ENCODE data around the gene SNHG17. TPM values are rescaled to one million over a fixed set of nuclear protein-coding genes. Genes with fewer than 3 reads are reported as not detected.
"Not testable (repeated sequence)": the region's sequence is repeated elsewhere in the genome, so short reads cannot be mapped to it uniquely, and the experiment has no call there.

SNHG17 gene
- total and polyA plus RNA-seq, 2 donors (not counting 1 experiment from before 2014, with no cell fraction given) = 49.6 to 78.0 TPM

GRCh38 chr20:38466983-38467382, 31.9 kb upstream of the SNHG17 start:
- H2AFZ ChIP-seq (ENCODE audit: insufficient read depth, low read depth, low read length, poor library complexity, severe bottlenecking) = no peak overlapping the region
- CTCF ChIA-PET = interaction anchor here (2.1 kb wide), 1 partner anchor 32 kb away, joined by 5 read pairs; the partner anchor contains the start of gene SNHG17
- no peaks in the 10 kb centered on the region for H3K27me3 Mint-ChIP-seq
- ATAC-seq (ENCODE audit: low read depth) (no peak), DNase-seq (no peak)
- H3K4me3 ChIP-seq (ENCODE audit: control extremely low read depth in 1 of 5, extremely low read depth in 1 of 5, insufficient read depth in 1 of 5, low read depth in 2 of 5, low read length in 4 of 5) = no peak overlapping the region
- H3K27ac ChIP-seq (ENCODE audit: low read length in 2 of 2) = no peak overlapping the region
- H3K4me2 ChIP-seq (replicated peaks; ENCODE audit: low read depth, low read length, poor library complexity, severe bottlenecking) = no peak overlapping the region
- H3K4me1 Mint-ChIP-seq = peaks cover 4% of the 10 kb centered on the region
- no peaks in the 10 kb centered on the region for H3K79me2 ChIP-seq (ENCODE audit: control insufficient read depth, insufficient read depth, low read length)
- POLR2A ChIA-PET = no interaction called here
- H4K20me1 ChIP-seq (ENCODE audit: control insufficient read depth, insufficient read depth, low read length, poor library complexity, severe bottlenecking) = no peaks in the 10 kb centered on the region
- intact Hi-C loops (cut with micrococcal nuclease) = no loop called here
- no peaks in the 10 kb centered on the region for H3K9me3 ChIP-seq (ENCODE audit: control extremely low read depth in 1 of 3, control insufficient read depth in 2 of 3, insufficient read depth in 1 of 3, low read length in 2 of 3)
- H3K4me3 Mint-ChIP-seq = no peak overlapping the region
- H3K4me1 ChIP-seq (ENCODE audit: control insufficient read depth in 2 of 2, insufficient read depth in 2 of 2, low read length in 2 of 2) = peaks cover 0 to 2% of the 10 kb centered on the region in 2 donors
- no peaks in the 10 kb centered on the region for H3K36me3 ChIP-seq (replicated peaks in 1 of 2; ENCODE audit: control extremely low read depth in 1 of 2, control insufficient read depth in 1 of 2, extremely low read depth in 1 of 2, insufficient read depth in 2 of 2, low read length in 1 of 2)
- H3K27ac Mint-ChIP-seq = no peak overlapping the region
- H3K27me3 ChIP-seq (replicated peaks in 1 of 4; ENCODE audit: control extremely low read depth in 1 of 4, control insufficient read depth in 3 of 4, insufficient read depth in 4 of 4, low read length in 3 of 4) = no peaks in the 10 kb centered on the region
- H3K9me3 Mint-ChIP-seq (ENCODE audit: insufficient read depth) = no peaks in the 10 kb centered on the region
- TF ChIP-seq CTCF (IDR thresholded peaks at IDR 0.05) (no peak), EZH2 (IDR thresholded peaks at IDR 0.05; ENCODE audit: borderline replicate concordance, insufficient read depth, low read depth, low read length, poor library complexity, severe bottlenecking) (no peak)
- 80% methylated on average over 1 of the region's 3 CpGs for WGBS (ENCODE audit: insufficient coverage)
- H3K9ac ChIP-seq (ENCODE audit: low read length) = no peak overlapping the region

GRCh38 chr20:38466171-38466570, 31.0 kb upstream of the SNHG17 start:
- H2AFZ ChIP-seq (ENCODE audit: insufficient read depth, low read depth, low read length, poor library complexity, severe bottlenecking) = no peak overlapping the region
- no peaks in the 10 kb centered on the region for H3K79me2 ChIP-seq (ENCODE audit: control insufficient read depth, insufficient read depth, low read length)
- no peak for TF ChIP-seq CTCF (IDR thresholded peaks at IDR 0.05)
- no peaks in the 10 kb centered on the region for H4K20me1 ChIP-seq (ENCODE audit: control insufficient read depth, insufficient read depth, low read length, poor library complexity, severe bottlenecking)
- DNase-seq = no peak
- WGBS (ENCODE audit: insufficient coverage) = no CpG with 5 or more reads among the region's 2 CpGs
- no peak overlapping the region for H3K27ac ChIP-seq (ENCODE audit: low read length in 2 of 2)
- CTCF ChIA-PET = interaction anchor here (2.1 kb wide), 1 partner anchor 31 kb away, joined by 5 read pairs; the partner anchor contains the start of gene SNHG17
- no peaks in the 10 kb centered on the region for H3K36me3 ChIP-seq (replicated peaks in 1 of 2; ENCODE audit: control extremely low read depth in 1 of 2, control insufficient read depth in 1 of 2, extremely low read depth in 1 of 2, insufficient read depth in 2 of 2, low read length in 1 of 2)
- Mint-ChIP-seq H3K4me3 (no peak overlapping the region), H3K9me3 (ENCODE audit: insufficient read depth) (no peaks in the 10 kb centered on the region), H3K27me3 (no peaks in the 10 kb centered on the region), H3K27ac (no peak overlapping the region), H3K4me1 (no peaks in the 10 kb centered on the region)
- POLR2A ChIA-PET = no interaction called here
- intact Hi-C loops (cut with micrococcal nuclease) = no loop called here
- no peak overlapping the region for H3K4me3 ChIP-seq (ENCODE audit: control extremely low read depth in 1 of 5, extremely low read depth in 1 of 5, insufficient read depth in 1 of 5, low read depth in 2 of 5, low read length in 4 of 5)
- no peaks in the 10 kb centered on the region for H3K9me3 ChIP-seq (ENCODE audit: control extremely low read depth in 1 of 3, control insufficient read depth in 2 of 3, insufficient read depth in 1 of 3, low read length in 2 of 3)
- H3K4me2 ChIP-seq (replicated peaks; ENCODE audit: low read depth, low read length, poor library complexity, severe bottlenecking) = no peak overlapping the region
- no peaks in the 10 kb centered on the region for H3K4me1 ChIP-seq (ENCODE audit: control insufficient read depth in 2 of 2, insufficient read depth in 2 of 2, low read length in 2 of 2)
- no peaks in the 10 kb centered on the region for H3K27me3 ChIP-seq (replicated peaks in 1 of 4; ENCODE audit: control extremely low read depth in 1 of 4, control insufficient read depth in 3 of 4, insufficient read depth in 4 of 4, low read length in 3 of 4)
- no peak overlapping the region for H3K9ac ChIP-seq (ENCODE audit: low read length)
- ATAC-seq (ENCODE audit: low read depth) = no peak

DNA sequence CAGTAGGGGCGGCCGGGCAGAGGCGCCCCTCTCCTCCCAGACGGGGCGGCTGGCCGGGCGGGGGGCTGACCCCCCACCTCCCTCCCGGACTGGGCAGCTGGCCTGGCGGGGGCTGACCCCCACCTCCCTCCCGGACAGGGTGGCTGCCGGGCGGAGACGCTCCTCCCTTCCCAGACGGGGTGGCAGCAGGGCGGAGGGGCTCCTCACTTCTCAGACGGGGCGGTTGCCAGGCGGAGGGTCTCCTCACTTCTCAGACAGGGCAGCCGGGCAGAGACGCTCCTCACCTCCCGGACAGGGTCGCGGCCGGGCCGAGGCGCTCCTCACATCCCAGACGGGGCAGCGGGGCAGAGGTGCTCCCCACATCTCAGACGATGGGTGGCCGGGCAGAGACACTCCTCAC, 26.4 kb upstream of the SNHG17 start:
- H3K36me3 ChIP-seq (replicated peaks in 1 of 2; ENCODE audit: control extremely low read depth in 1 of 2, control insufficient read depth in 1 of 2, extremely low read depth in 1 of 2, insufficient read depth in 2 of 2, low read length in 1 of 2); H3K27ac Mint-ChIP-seq; H3K27ac ChIP-seq (ENCODE audit: low read length in 2 of 2); H3K9ac ChIP-seq (ENCODE audit: low read length); ATAC-seq (ENCODE audit: low read depth); H3K4me3 ChIP-seq (ENCODE audit: control extremely low read depth in 1 of 5, extremely low read depth in 1 of 5, insufficient read depth in 1 of 5, low read depth in 2 of 5, low read length in 4 of 5); POLR2A ChIA-PET; intact Hi-C loops (cut with micrococcal nuclease); H3K27me3 ChIP-seq (replicated peaks in 1 of 4; ENCODE audit: control extremely low read depth in 1 of 4, control insufficient read depth in 3 of 4, insufficient read depth in 4 of 4, low read length in 3 of 4); H4K20me1 ChIP-seq (ENCODE audit: control insufficient read depth, insufficient read depth, low read length, poor library complexity, severe bottlenecking); H3K4me3 Mint-ChIP-seq; H3K79me2 ChIP-seq (ENCODE audit: control insufficient read depth, insufficient read depth, low read length); H3K4me2 ChIP-seq (replicated peaks; ENCODE audit: low read depth, low read length, poor library complexity, severe bottlenecking); H3K4me1 ChIP-seq (ENCODE audit: control insufficient read depth in 2 of 2, insufficient read depth in 2 of 2, low read length in 2 of 2); DNase-seq; H3K27me3 Mint-ChIP-seq; H2AFZ ChIP-seq (ENCODE audit: insufficient read depth, low read depth, low read length, poor library complexity, severe bottlenecking); H3K4me1 Mint-ChIP-seq; H3K9me3 ChIP-seq (ENCODE audit: control extremely low read depth in 1 of 3, control insufficient read depth in 2 of 3, insufficient read depth in 1 of 3, low read length in 2 of 3); CTCF ChIA-PET; H3K9me3 Mint-ChIP-seq (ENCODE audit: insufficient read depth): not testable (repeated sequence)
- WGBS (ENCODE audit: insufficient coverage) = no CpG with 5 or more reads among the region's 30 CpGs

All from B cell (primary cell).